Muscle of leg (tissue), 11 donors: Measurements from ENCODE around the gene OSBPL10. TPM values are rescaled to one million over a fixed set of nuclear protein-coding genes. Genes with fewer than 3 reads are reported as not detected.

Experiments used
- DNase-seq: peaks from one replicate; pipeline ENCODE4 v3.0.0; 2013
- H3K27ac ChIP-seq: one replicate; pipeline ENCODE4 v1.5.1; 2013; ENCODE audit warnings: mild to moderate bottlenecking, low read length, control low read depth
- H3K27me3 ChIP-seq: one replicate; pipeline ENCODE4 v1.6.1; 2013; ENCODE audit warnings: low read length; ENCODE audit not compliant: control insufficient read depth, insufficient read depth
- H3K36me3 ChIP-seq: one replicate; pipeline ENCODE4 v1.6.1; 2013; ENCODE audit warnings: low read length; ENCODE audit not compliant: control insufficient read depth, insufficient read depth
- H3K4me1 ChIP-seq: one replicate; pipeline ENCODE4 v1.6.1; 2013; ENCODE audit warnings: low read length; ENCODE audit not compliant: control insufficient read depth, insufficient read depth
- H3K4me3 ChIP-seq: one replicate; pipeline ENCODE4 v1.5.1; 2013; ENCODE audit warnings: low read length, control low read depth
- H3K9me3 ChIP-seq: replicated peaks from 2 replicates; pipeline ENCODE4 v1.6.1; 2013; ENCODE audit warnings: low read depth, low read length; ENCODE audit not compliant: control insufficient read depth
- WGBS: methylation state at CpG from one replicate; pipeline ENCODE4 v1.1.5; 2013; ENCODE audit warnings: missing lambda C conversion rate; ENCODE audit not compliant: insufficient coverage; 5-methylcytosine and 5-hydroxymethylcytosine counted together
- polyA plus RNA-seq, 8 donors: library from polyadenylated mRNA; unstranded; fragments of 120-200 nt; gene quantifications; one replicate each; pipeline versions ENCODE4 v1.2.1 to v1.2.3, GENCODE V29; 2013; ENCODE audit warnings: inconsistent platforms in 1 of 8, low replicate concordance in 1 of 8; ENCODE audit not compliant: insufficient read length in 8 of 8, insufficient read depth in 1 of 8
- total RNA-seq: library from RNA; stranded (reverse); fragments of 120-200 nt; gene quantifications from one replicate; pipeline ENCODE4 v1.2.4, GENCODE V29; 2013

Gene OSBPL10
- total and polyA plus RNA-seq, 9 donors = 7.6 to 19.3 (median 13.7) TPM

- no CpG with 5 or more reads among the region's 6 CpGs for WGBS
- no peaks in the 10 kb centered on the region for H3K36me3 ChIP-seq
- no peak overlapping the region for H3K4me3 ChIP-seq
- H3K27ac ChIP-seq = no peak overlapping the region
- no peaks in the 10 kb centered on the region for H3K27me3 ChIP-seq
- H3K4me1 ChIP-seq = peaks cover 23% of the 10 kb centered on the region
- peaks cover 8% of the 10 kb centered on the region for H3K9me3 ChIP-seq
- no peak for DNase-seq
These were observed 32.8 kb downstream of the OSBPL10 start for GRCh38 chr3:31948280-31948679.

- Histone ChIP-seq H3K27ac (no peak overlapping the region), H3K36me3 (no peaks in the 10 kb centered on the region)
These were observed 33.4 kb downstream of the OSBPL10 start for GRCh38 chr3:31947671-31948091.

GRCh38 chr3:31947162-31947561 lies 33.9 kb downstream of the OSBPL10 start:
- Histone ChIP-seq H3K4me3 (no peak overlapping the region), H3K9me3 (peaks cover 8% of the 10 kb centered on the region), H3K27me3 (no peaks in the 10 kb centered on the region), H3K27ac (peak overlapping the region; percentile 62), H3K36me3 (no peaks in the 10 kb centered on the region), H3K4me1 (peaks cover 23% of the 10 kb centered on the region)
- WGBS = 88% methylated on average over 1 of the region's 4 CpGs
- DNase-seq = peak; percentile 60

More at GRCh38 chr3:31947671-31948091, 33.4 kb downstream of the OSBPL10 start:
- Histone ChIP-seq H3K9me3 (peaks cover 8% of the 10 kb centered on the region), H3K4me1 (peaks cover 23% of the 10 kb centered on the region), H3K27me3 (no peaks in the 10 kb centered on the region), H3K4me3 (no peak overlapping the region)
- WGBS = 73% methylated on average over 5 of the region's 6 CpGs
- DNase-seq = no peak

GRCh38 chr3:31946484-31947081 lies 34.5 kb downstream of the OSBPL10 start:
- no peaks in the 10 kb centered on the region for H3K27me3 ChIP-seq
- no peak overlapping the region for H3K4me3 ChIP-seq
- peak overlapping the region; percentile 62 for H3K27ac ChIP-seq
- peak; percentile 76 for DNase-seq
- 74% methylated on average over 8 of the region's 10 CpGs for WGBS
- H3K9me3 ChIP-seq = peaks cover 8% of the 10 kb centered on the region
- peaks cover 23% of the 10 kb centered on the region for H3K4me1 ChIP-seq
- H3K36me3 ChIP-seq = no peaks in the 10 kb centered on the region

- WGBS = no CpG with 5 or more reads among the region's 3 CpGs
These were observed 35.4 kb downstream of the OSBPL10 start for GRCh38 chr3:31945738-31946052.

GRCh38 chr3:31943041-31943440 lies 38.0 kb downstream of the OSBPL10 start:
- Histone ChIP-seq H3K4me3 (no peak overlapping the region), H3K36me3 (no peaks in the 10 kb centered on the region), H3K27me3 (no peaks in the 10 kb centered on the region), H3K9me3 (no peaks in the 10 kb centered on the region), H3K4me1 (peaks cover 26% of the 10 kb centered on the region), H3K27ac (no peak overlapping the region)
- DNase-seq = no peak

More at GRCh38 chr3:31945738-31946052, 35.4 kb downstream of the OSBPL10 start:
- Histone ChIP-seq H3K36me3 (no peaks in the 10 kb centered on the region), H3K27ac (peak overlapping the region; percentile 80), H3K4me1 (peaks cover 26% of the 10 kb centered on the region), H3K9me3 (peaks cover 8% of the 10 kb centered on the region), H3K4me3 (no peak overlapping the region), H3K27me3 (no peaks in the 10 kb centered on the region)
- DNase-seq = peak; percentile 95

- Histone ChIP-seq H3K36me3 (no peaks in the 10 kb centered on the region), H3K27me3 (no peaks in the 10 kb centered on the region), H3K9me3 (no peaks in the 10 kb centered on the region), H3K27ac (no peak overlapping the region), H3K4me3 (no peak overlapping the region), H3K4me1 (peaks cover 21% of the 10 kb centered on the region)
- DNase-seq = no peak
- WGBS = no CpG with 5 or more reads among the region's 2 CpGs
These were observed 38.6 kb downstream of the OSBPL10 start for GRCh38 chr3:31942446-31942845.

GRCh38 chr3:31937225-31937624 lies 43.8 kb downstream of the OSBPL10 start:
- H3K27me3 ChIP-seq = no peaks in the 10 kb centered on the region
- no peak overlapping the region for H3K27ac ChIP-seq
- H3K4me1 ChIP-seq = peaks cover 3% of the 10 kb centered on the region
- H3K9me3 ChIP-seq = no peaks in the 10 kb centered on the region
- 82% methylated on average over 2 of the region's 4 CpGs for WGBS
- no peak overlapping the region for H3K4me3 ChIP-seq
- DNase-seq = no peak
- H3K36me3 ChIP-seq = no peaks in the 10 kb centered on the region

GRCh38 chr3:31936420-31937060 lies 44.5 kb downstream of the OSBPL10 start:
- no CpG with 5 or more reads among the region's 1 CpG for WGBS
- H3K27me3 ChIP-seq = no peaks in the 10 kb centered on the region

GRCh38 chr3:31934866-31935265 lies 46.2 kb downstream of the OSBPL10 start:
- H3K27ac ChIP-seq = no peak overlapping the region
- no peaks in the 10 kb centered on the region for H3K36me3 ChIP-seq
- H3K4me3 ChIP-seq = no peak overlapping the region
- no peaks in the 10 kb centered on the region for H3K4me1 ChIP-seq
- no peak for DNase-seq
- no peaks in the 10 kb centered on the region for H3K9me3 ChIP-seq
- no CpG with 5 or more reads among the region's 3 CpGs for WGBS
- no peaks in the 10 kb centered on the region for H3K27me3 ChIP-seq

More at GRCh38 chr3:31936420-31937060, 44.5 kb downstream of the OSBPL10 start:
- no peak overlapping the region for H3K4me3 ChIP-seq
- DNase-seq = peak; percentile 60
- peaks cover 3% of the 10 kb centered on the region for H3K4me1 ChIP-seq
- H3K27ac ChIP-seq = peak overlapping the region; percentile 15
- H3K36me3 ChIP-seq = no peaks in the 10 kb centered on the region
- no peaks in the 10 kb centered on the region for H3K9me3 ChIP-seq
